Testis (tissue), 3 donors: ENCODE data around the gene NAT14. TPM values are rescaled to one million over a fixed set of nuclear protein-coding genes. Genes with fewer than 3 reads are reported as not detected.
A peak's percentile ranks its signal among the peaks of the same experiment; 100 is the strongest.

Experiments used
- DNase-seq: peaks from one replicate; pipeline ENCODE4 v3.0.0-alpha.2; 2019
- H3K27ac ChIP-seq, 2 donors: fragments of 200-600 bp; sonication (generic); one replicate each; pipeline ENCODE4 v1.5.1; 2019
- H3K27me3 ChIP-seq: fragments of 200-600 bp; sonication (generic); one replicate; pipeline ENCODE4 v1.5.1; 2019
- H3K36me3 ChIP-seq: fragments of 200-600 bp; sonication (generic); one replicate; pipeline ENCODE4 v1.5.1; 2017; ENCODE audit warnings: low read depth; ENCODE audit errors: missing control alignments
- H3K4me1 ChIP-seq: fragments of 200-600 bp; sonication (generic); one replicate; pipeline ENCODE4 v1.5.1; 2019
- H3K4me3 ChIP-seq, 2 donors: fragments of 200-600 bp; sonication (generic); one replicate each; pipeline ENCODE4 v1.5.1; 2017 to 2019
- H3K9me3 ChIP-seq: fragments of 200-600 bp; sonication (generic); one replicate; pipeline ENCODE4 v1.5.1; 2017
- CTCF ChIP-seq, 3 experiments: fragments of 450-650 bp in 2 of 3; fragments of 200-600 bp in 1 of 3; sonication (generic) in 1 of 3; IDR thresholded peaks; one replicate each; pipeline ENCODE4 v1.5.1; 2016 to 2019; ENCODE audit warnings: antibody characterized with exemption in 3 of 3, mild to moderate bottlenecking in 2 of 3, moderate library complexity in 1 of 3
- POLR2A ChIP-seq: fragments of 450-650 bp; IDR thresholded peaks from one replicate; pipeline ENCODE4 v1.6.1; 2017; ENCODE audit warnings: antibody characterized with exemption, mild to moderate bottlenecking, moderate library complexity
- WGBS, 2 donors: methylation state at CpG; one replicate each; pipeline ENCODE4 v1.1.5; 2018; 5-methylcytosine and 5-hydroxymethylcytosine counted together
- intact Hi-C: fragments of 100-400 bp; cut with DNase I; formaldehyde crosslinking; loops from one replicate; pipeline ENCODE4 v1.15.1; 2023; ENCODE audit warnings: low total_unique reads
- polyA plus RNA-seq: library from polyadenylated mRNA; stranded (reverse); fragments of 350-450 nt; fragmentation: Illumina TruSeq; extraction: RNeasy Lipid Tissue Mini Kit (QIAGEN cat#74804); gene quantifications from one replicate; pipeline ENCODE4 v1.2.3, GENCODE V29; 2014; ENCODE audit warnings: low read depth, low replicate concordance; ENCODE audit not compliant: insufficient read depth
- total RNA-seq, 2 donors: library from RNA; depleted of rRNA; stranded (reverse); fragments of >200 nt; gene quantifications; one replicate each; pipeline ENCODE4 v1.2.3, GENCODE V29; 2016

NAT14 gene
- total and polyA plus RNA-seq, 3 donors from 2014 or later = 12.0 to 17.3 (median 16.0) TPM

GRCh38 chr19:55485439-55486011 is 537 bp downstream of the NAT14 start:
- H3K36me3 ChIP-seq = no peaks in the 10 kb centered on the region
- H3K4me3 ChIP-seq = peak overlapping the region; percentile 57 to 74
- intact Hi-C loops = no loop called here
- TF ChIP-seq POLR2A = no peak
- TF ChIP-seq CTCF (IDR thresholded peaks at IDR 0.05) = no peak
- no peak for DNase-seq
- H3K27ac ChIP-seq = peak overlapping the region; percentile 78 to 94
- no peaks in the 10 kb centered on the region for H3K9me3 ChIP-seq
- no peaks in the 10 kb centered on the region for H3K27me3 ChIP-seq
- H3K4me1 ChIP-seq = peaks cover 46% of the 10 kb centered on the region
- 21 to 40% methylated on average over 1 to 18 of the region's 18 CpGs for WGBS, 2 donors

- no peak for DNase-seq
- TF ChIP-seq POLR2A (no peak), CTCF (IDR thresholded peaks at IDR 0.05) (peak in 1 of 3 experiments; percentile 14)
- 38 to 61% methylated on average over 25 to 49 of the region's 53 CpGs for WGBS, 2 donors
- Histone ChIP-seq H3K4me1 (peaks cover 40% of the 10 kb centered on the region), H3K27me3 (no peaks in the 10 kb centered on the region), H3K4me3 (no peak overlapping the region), H3K9me3 (no peaks in the 10 kb centered on the region), H3K27ac (peak overlapping the region; percentile 89 to 94), H3K36me3 (no peaks in the 10 kb centered on the region)
- intact Hi-C loops = no loop called here
Observed at GRCh38 chr19:55486043-55486970, 1.3 kb downstream of the NAT14 start.

- Histone ChIP-seq H3K4me3 (no peak overlapping the region), H3K36me3 (no peaks in the 10 kb centered on the region), H3K4me1 (peaks cover 44% of the 10 kb centered on the region), H3K9me3 (no peaks in the 10 kb centered on the region), H3K27me3 (no peaks in the 10 kb centered on the region), H3K27ac (peak overlapping the region; percentile 89 to 94)
- peak; percentile 65 for DNase-seq
- intact Hi-C loops = no loop called here
- TF ChIP-seq CTCF (IDR thresholded peaks at IDR 0.05) (no peak), POLR2A (no peak)
- WGBS, 2 donors = 31 to 45% methylated on average over 23 to 27 of the region's 27 CpGs
Observed at GRCh38 chr19:55486971-55487923, 2.3 kb downstream of the NAT14 start.

GRCh38 chr19:55487924-55488687 is 3.1 kb downstream of the NAT14 start, which contains the start of gene SSC5D:
Gene SSC5D (plus strand): TSS chr19:55488436. CDS start chr19:55488590, 154 bp downstream.
- intact Hi-C loops = no loop called here
- no peaks in the 10 kb centered on the region for H3K36me3 ChIP-seq
- no peaks in the 10 kb centered on the region for H3K9me3 ChIP-seq
- TF ChIP-seq CTCF (IDR thresholded peaks at IDR 0.05) = no peak
- TF ChIP-seq POLR2A = no peak
- no peaks in the 10 kb centered on the region for H3K27me3 ChIP-seq
- DNase-seq = peak; percentile 60
- no peak within 1 kb of the TSS for H3K4me3 ChIP-seq
- WGBS, 2 donors = 30 to 33% methylated on average over 8 to 15 of the region's 21 CpGs
- H3K4me1 ChIP-seq = peaks cover 48% of the 10 kb centered on the region
- H3K27ac ChIP-seq = peak within 1 kb of the TSS; percentile 89 to 94
